ENCODE data around the gene CLN6.

DNA sequence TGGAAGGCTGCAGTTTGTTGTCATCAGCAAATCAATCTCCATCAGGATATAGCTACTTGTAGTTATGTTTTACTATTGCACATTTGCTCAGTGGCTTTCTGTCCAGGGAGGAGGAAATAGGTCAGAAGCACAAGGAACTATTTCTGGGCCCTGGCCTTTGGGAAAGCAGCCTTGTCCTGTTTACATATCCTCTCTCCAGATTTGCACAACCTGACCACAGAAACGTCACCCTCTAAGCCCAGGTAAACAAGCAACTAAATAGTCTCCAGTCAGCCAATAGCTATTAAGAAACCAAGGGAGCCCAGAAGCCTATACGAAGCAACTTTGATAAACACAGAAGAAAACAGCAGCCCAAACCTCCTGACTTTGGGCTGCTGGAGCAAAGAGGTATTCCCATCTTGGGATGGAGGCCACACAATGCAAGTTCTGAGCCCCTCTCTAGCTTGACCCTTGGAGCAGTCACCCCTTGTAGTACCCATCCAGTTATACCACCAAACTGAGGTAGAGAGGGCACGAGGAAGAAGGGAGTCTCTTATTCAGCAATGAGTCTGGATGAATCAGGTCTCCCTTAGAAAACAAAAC, 45.7 kb upstream of the CLN6 start:
- TF ChIP-seq, protein P1, sequence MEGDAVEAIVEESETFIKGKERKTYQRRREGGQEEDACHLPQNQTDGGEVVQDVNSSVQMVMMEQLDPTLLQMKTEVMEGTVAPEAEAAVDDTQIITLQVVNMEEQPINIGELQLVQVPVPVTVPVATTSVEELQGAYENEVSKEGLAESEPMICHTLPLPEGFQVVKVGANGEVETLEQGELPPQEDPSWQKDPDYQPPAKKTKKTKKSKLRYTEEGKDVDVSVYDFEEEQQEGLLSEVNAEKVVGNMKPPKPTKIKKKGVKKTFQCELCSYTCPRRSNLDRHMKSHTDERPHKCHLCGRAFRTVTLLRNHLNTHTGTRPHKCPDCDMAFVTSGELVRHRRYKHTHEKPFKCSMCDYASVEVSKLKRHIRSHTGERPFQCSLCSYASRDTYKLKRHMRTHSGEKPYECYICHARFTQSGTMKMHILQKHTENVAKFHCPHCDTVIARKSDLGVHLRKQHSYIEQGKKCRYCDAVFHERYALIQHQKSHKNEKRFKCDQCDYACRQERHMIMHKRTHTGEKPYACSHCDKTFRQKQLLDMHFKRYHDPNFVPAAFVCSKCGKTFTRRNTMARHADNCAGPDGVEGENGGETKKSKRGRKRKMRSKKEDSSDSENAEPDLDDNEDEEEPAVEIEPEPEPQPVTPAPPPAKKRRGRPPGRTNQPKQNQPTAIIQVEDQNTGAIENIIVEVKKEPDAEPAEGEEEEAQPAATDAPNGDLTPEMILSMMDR (IDR thresholded peaks at IDR 0.05), result no peak
- TF ChIP-seq, protein P2, sequence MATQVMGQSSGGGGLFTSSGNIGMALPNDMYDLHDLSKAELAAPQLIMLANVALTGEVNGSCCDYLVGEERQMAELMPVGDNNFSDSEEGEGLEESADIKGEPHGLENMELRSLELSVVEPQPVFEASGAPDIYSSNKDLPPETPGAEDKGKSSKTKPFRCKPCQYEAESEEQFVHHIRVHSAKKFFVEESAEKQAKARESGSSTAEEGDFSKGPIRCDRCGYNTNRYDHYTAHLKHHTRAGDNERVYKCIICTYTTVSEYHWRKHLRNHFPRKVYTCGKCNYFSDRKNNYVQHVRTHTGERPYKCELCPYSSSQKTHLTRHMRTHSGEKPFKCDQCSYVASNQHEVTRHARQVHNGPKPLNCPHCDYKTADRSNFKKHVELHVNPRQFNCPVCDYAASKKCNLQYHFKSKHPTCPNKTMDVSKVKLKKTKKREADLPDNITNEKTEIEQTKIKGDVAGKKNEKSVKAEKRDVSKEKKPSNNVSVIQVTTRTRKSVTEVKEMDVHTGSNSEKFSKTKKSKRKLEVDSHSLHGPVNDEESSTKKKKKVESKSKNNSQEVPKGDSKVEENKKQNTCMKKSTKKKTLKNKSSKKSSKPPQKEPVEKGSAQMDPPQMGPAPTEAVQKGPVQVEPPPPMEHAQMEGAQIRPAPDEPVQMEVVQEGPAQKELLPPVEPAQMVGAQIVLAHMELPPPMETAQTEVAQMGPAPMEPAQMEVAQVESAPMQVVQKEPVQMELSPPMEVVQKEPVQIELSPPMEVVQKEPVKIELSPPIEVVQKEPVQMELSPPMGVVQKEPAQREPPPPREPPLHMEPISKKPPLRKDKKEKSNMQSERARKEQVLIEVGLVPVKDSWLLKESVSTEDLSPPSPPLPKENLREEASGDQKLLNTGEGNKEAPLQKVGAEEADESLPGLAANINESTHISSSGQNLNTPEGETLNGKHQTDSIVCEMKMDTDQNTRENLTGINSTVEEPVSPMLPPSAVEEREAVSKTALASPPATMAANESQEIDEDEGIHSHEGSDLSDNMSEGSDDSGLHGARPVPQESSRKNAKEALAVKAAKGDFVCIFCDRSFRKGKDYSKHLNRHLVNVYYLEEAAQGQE (IDR thresholded peaks at IDR 0.05; ENCODE audit: insufficient read depth in 1 of 2, low read depth in 2 of 2, low read length in 1 of 2), result no peak
- TF ChIP-seq POLR2AphosphoS5 (IDR thresholded peaks at IDR 0.05; ENCODE audit: low read depth, low read length) (no peak), SIN3A (IDR thresholded peaks at IDR 0.05; ENCODE audit: borderline replicate concordance, insufficient read depth, low read depth, low read length) (no peak)
